ENCODE results near the gene FOXN3. TPM values are rescaled to one million over a fixed set of nuclear protein-coding genes. Genes with fewer than 3 reads are reported as not detected.

Gene FOXN3
- total RNA-seq, 6 experiments from 2014 or later, result 41.5 to 74.2 (median 55.8) TPM

DNA sequence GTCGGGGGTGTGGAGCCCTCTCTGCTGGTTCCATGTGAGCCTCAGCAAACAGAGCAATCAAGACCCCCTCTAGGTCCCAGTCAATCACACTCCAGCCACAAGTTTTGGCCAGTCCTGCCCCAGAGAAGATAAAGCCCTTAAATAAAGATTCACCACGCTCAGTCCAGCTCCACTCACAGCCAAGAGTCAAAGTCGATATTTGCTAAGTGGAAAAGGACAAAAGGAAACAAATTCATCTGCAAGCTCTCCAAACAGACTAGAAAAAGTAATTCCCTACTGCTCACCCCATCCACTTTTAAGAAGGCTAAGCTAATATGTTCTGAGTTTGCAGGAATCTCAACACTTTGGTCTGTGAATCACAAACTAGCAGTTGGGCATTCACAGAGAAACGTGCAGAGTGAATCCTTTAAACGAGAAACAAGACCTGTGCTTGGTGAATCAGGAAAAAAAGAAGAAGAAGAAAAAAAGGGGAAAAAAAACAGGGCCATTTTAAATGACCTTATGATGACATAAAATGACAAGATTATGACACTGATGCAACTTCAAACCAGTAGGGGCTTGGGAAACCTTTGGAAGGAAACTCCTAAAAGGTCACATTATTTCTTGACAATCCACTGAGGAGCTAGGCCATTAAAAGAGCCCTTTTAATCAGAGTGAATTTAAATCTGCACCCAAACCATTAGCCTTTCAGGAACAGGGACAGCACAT lies 41.8 kb upstream of the FOXN3 start:
- peak; percentile 85 to 91 (median 88) for ATAC-seq
- TF ChIP-seq, protein P1, sequence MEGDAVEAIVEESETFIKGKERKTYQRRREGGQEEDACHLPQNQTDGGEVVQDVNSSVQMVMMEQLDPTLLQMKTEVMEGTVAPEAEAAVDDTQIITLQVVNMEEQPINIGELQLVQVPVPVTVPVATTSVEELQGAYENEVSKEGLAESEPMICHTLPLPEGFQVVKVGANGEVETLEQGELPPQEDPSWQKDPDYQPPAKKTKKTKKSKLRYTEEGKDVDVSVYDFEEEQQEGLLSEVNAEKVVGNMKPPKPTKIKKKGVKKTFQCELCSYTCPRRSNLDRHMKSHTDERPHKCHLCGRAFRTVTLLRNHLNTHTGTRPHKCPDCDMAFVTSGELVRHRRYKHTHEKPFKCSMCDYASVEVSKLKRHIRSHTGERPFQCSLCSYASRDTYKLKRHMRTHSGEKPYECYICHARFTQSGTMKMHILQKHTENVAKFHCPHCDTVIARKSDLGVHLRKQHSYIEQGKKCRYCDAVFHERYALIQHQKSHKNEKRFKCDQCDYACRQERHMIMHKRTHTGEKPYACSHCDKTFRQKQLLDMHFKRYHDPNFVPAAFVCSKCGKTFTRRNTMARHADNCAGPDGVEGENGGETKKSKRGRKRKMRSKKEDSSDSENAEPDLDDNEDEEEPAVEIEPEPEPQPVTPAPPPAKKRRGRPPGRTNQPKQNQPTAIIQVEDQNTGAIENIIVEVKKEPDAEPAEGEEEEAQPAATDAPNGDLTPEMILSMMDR (IDR thresholded peaks at IDR 0.05), result no peak
- TF ChIP-seq POLR2A (IDR thresholded peaks at IDR 0.05), result no peak
- no peaks in the 10 kb centered on the region for H3K9me3 ChIP-seq
- no peaks in the 10 kb centered on the region for H3K36me3 ChIP-seq
- intact Hi-C loops (cut with DNase I), result no loop called here
- H3K27me3 ChIP-seq, result no peaks in the 10 kb centered on the region
- WGBS (ENCODE audit: insufficient coverage, low coverage, low lambda C conversion rate, missing lambda C conversion rate), result 18% methylated on average over 5 of the region's 5 CpGs
- no peak overlapping the region for H3K4me3 ChIP-seq
- H3K27ac ChIP-seq, result peak overlapping the region in 2 of 3 donors; percentile 49 to 68
- peak in 1 of 3 donors; percentile 65 for DNase-seq
- peaks cover 0 to 26% (median 12%) of the 10 kb centered on the region in 4 donors for H3K4me1 ChIP-seq

DNA sequence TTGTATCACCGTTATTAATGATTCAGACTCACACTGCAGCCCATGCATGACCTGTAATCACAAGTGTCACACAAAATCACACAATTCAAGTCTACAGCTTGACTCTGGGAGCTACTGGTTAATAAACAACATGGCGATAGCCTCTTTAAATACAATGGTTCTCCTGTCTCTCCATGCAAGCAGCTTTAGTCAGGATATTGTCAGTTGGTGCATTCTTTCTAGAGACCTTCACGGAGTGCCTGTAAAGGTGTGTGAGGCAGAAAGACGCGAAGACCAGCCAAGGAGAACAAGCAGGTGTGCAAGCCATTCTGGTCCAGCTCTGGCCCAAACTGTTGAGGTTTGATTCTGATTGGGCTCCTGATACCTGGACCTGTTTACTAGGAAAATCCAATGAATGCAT lies 40.0 kb upstream of the FOXN3 start:
- H3K9me3 ChIP-seq, result no peaks in the 10 kb centered on the region
- WGBS (ENCODE audit: insufficient coverage, low coverage, low lambda C conversion rate, missing lambda C conversion rate), result 95% methylated on average over 5 of the region's 5 CpGs
- H3K27me3 ChIP-seq, result no peaks in the 10 kb centered on the region
- DNase-seq, result no peak
- H3K4me1 ChIP-seq, result peaks cover 0 to 26% (median 12%) of the 10 kb centered on the region in 4 donors
- no peak overlapping the region for H3K4me3 ChIP-seq
- intact Hi-C loops (cut with DNase I), result no loop called here
- no peak overlapping the region for H3K27ac ChIP-seq
- TF ChIP-seq, protein P1 (IDR thresholded peaks at IDR 0.05), result no peak
- no peak for TF ChIP-seq POLR2A (IDR thresholded peaks at IDR 0.05)
- H3K36me3 ChIP-seq, result no peaks in the 10 kb centered on the region
- no peak for ATAC-seq

DNA sequence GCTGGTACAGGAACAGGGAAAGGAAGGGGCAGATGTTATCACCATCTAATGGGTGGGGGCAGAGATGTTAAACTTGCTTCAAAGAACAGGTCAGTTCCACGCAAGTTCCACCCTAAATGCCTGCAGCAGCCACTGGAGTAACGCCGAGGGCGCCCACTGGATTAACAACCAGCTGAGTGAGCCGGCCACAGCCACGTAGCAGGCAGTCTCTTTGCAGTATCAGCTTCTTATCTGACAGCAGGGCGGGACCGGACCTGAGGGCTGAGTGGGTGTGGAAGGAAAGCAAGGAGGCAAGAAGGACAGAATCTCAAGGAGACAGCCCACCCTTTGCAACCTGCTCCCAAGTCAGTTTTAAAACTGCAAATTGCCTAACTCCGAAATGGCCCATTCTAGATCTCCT lies 38.4 kb upstream of the FOXN3 start:
- Histone ChIP-seq H3K4me3 (no peak overlapping the region), H3K4me1 (peaks cover 0 to 38% (median 19%) of the 10 kb centered on the region in 4 donors), H3K9me3 (no peaks in the 10 kb centered on the region), H3K36me3 (no peaks in the 10 kb centered on the region), H3K27me3 (no peaks in the 10 kb centered on the region), H3K27ac (no peak overlapping the region)
- no peak for TF ChIP-seq POLR2A (IDR thresholded peaks at IDR 0.05)
- TF ChIP-seq, protein P1 (IDR thresholded peaks at IDR 0.05), result no peak
- intact Hi-C loops (cut with DNase I), result no loop called here
- DNase-seq, result no peak
- no peak for ATAC-seq
- 60% methylated on average over 5 of the region's 9 CpGs for WGBS (ENCODE audit: insufficient coverage, low coverage, low lambda C conversion rate, missing lambda C conversion rate)

GRCh38 chr14:89454996-89455395 lies 38.0 kb upstream of the FOXN3 start:
- no peak for ATAC-seq
- TF ChIP-seq, protein P1 (IDR thresholded peaks at IDR 0.05), result no peak
- no peak for TF ChIP-seq POLR2A (IDR thresholded peaks at IDR 0.05)
- 84% methylated on average over 10 of the region's 10 CpGs for WGBS (ENCODE audit: insufficient coverage, low coverage, low lambda C conversion rate, missing lambda C conversion rate)
- intact Hi-C loops (cut with DNase I), result no loop called here
- Histone ChIP-seq H3K36me3 (no peaks in the 10 kb centered on the region), H3K27me3 (no peaks in the 10 kb centered on the region), H3K4me1 (peaks cover 0 to 37% (median 19%) of the 10 kb centered on the region in 4 donors), H3K4me3 (no peak overlapping the region), H3K27ac (no peak overlapping the region), H3K9me3 (no peaks in the 10 kb centered on the region)
- no peak for DNase-seq
